K562 (cell line): ENCODE data around the gene PDHX. TPM values are rescaled to one million over a fixed set of nuclear protein-coding genes. Genes with fewer than 3 reads are reported as not detected.

Experiments used
- FIP1L1 ChIP-seq: fragments of 200-400 bp; formaldehyde crosslinking; IDR thresholded peaks from 2 replicates; pipeline ENCODE4 v1.6.1; 2018; ENCODE audit warnings: mild to moderate bottlenecking, low read depth, low read length; ENCODE audit not compliant: poor library complexity, severe bottlenecking
- FOXJ2 ChIP-seq: fragments of 200-800 bp; sonication (Bioruptor generic); IDR thresholded peaks from 2 replicates; pipeline ENCODE4 v1.6.1; 2016; ENCODE audit warnings: missing genetic modification characterization, missing compliant biosample characterization
- HDAC2 ChIP-seq: fragments of 450-650 bp; IDR thresholded peaks from 2 replicates; pipeline ENCODE4 v1.6.1; 2016; ENCODE audit warnings: mild to moderate bottlenecking
- L3MBTL2 ChIP-seq: fragments of 450-650 bp; IDR thresholded peaks from 2 replicates; pipeline ENCODE4 v1.6.1; 2016; ENCODE audit warnings: mild to moderate bottlenecking, moderate library complexity
- RBM25 ChIP-seq: fragments of 200-400 bp; formaldehyde crosslinking; IDR thresholded peaks from 2 replicates; pipeline ENCODE4 v1.6.1; 2018; ENCODE audit warnings: low read length, low read depth, moderate library complexity; ENCODE audit not compliant: severe bottlenecking
- RFX7 ChIP-seq: fragments of 250-450 bp; sonication (Bioruptor Pico); IDR thresholded peaks from 2 replicates; pipeline ENCODE4 v1.5.1; 2021; ENCODE audit warnings: mild to moderate bottlenecking
- SMAD4 ChIP-seq: fragments of 250-450 bp; sonication (Bioruptor Pico); conservative IDR thresholded peaks from 2 replicates; pipeline ENCODE4 v1.8.0; 2021; ENCODE audit warnings: inconsistent platforms, mild to moderate bottlenecking, moderate library complexity
- ZNF165 ChIP-seq: fragments of 250-450 bp; sonication (Bioruptor Pico); IDR thresholded peaks from 2 replicates; pipeline ENCODE4 v1.4.0; 2020; ENCODE audit warnings: borderline replicate concordance
- ZNF644 ChIP-seq: fragments of 200-800 bp; sonication (Bioruptor generic); IDR thresholded peaks from 2 replicates; pipeline ENCODE4 v1.6.1; 2016; ENCODE audit warnings: low read depth, missing genetic modification characterization, missing compliant biosample characterization
- ZNF764 ChIP-seq: fragments of 250-450 bp; sonication (Bioruptor Pico); IDR thresholded peaks from 2 replicates; pipeline ENCODE4 v1.4.0; 2020; ENCODE audit warnings: low read depth, mild to moderate bottlenecking, moderate library complexity
- polyA plus RNA-seq, 8 experiments: library from polyadenylated mRNA; depleted of rRNA in 4 of 8; stranded (reverse) in 5 of 8; unstranded in 3 of 8; fragments of >200 nt; fragmentation: Nextera tagmentation in 2 of 8; fragmentation: Illumina TruSeq in 1 of 8; extraction: Ambion mirVana in 2 of 8; extraction: Trizol in 1 of 8; gene quantifications; 2 replicates each; pipeline versions ENCODE4 v1.2.1 to v1.2.3, GENCODE V29; 2011 to 2014; ENCODE audit warnings: inconsistent platforms in 1 of 8, missing spikeins in 1 of 8
- total RNA-seq, 7 experiments: library from RNA; depleted of rRNA in 6 of 7; stranded (reverse); fragments of >200 nt in 6 of 7; fragmentation: Illumina TruSeq in 2 of 7; extraction: Trizol in 2 of 7; gene quantifications; 2 replicates each; pipeline versions ENCODE4 v1.2.1 to v1.2.3, GENCODE V29; 2011 to 2021; ENCODE audit warnings: low replicate concordance in 1 of 7
- TF ChIP-seq, protein P1 (sequence below), 2 experiments: fragments of 150-350 bp in 1 of 2; IDR thresholded peaks; 2 replicates each; pipeline ENCODE4 v1.6.1; 2012 to 2016; ENCODE audit warnings: low read depth in 2 of 2, low read length in 2 of 2, mild to moderate bottlenecking in 1 of 2, moderate library complexity in 1 of 2
- TF ChIP-seq, protein P2 (sequence below): fragments of 250-450 bp; sonication (Bioruptor Pico); IDR thresholded peaks from 2 replicates; pipeline ENCODE4 v1.9.0; 2021; ENCODE audit warnings: mild to moderate bottlenecking, inconsistent platforms
- TF ChIP-seq, protein P3 (sequence below): fragments of 250-450 bp; sonication (Bioruptor Pico); IDR thresholded peaks from 2 replicates; pipeline ENCODE4 v1.5.0; 2022; ENCODE audit warnings: mild to moderate bottlenecking
- TF ChIP-seq, protein P4 (sequence below): fragments of 250-450 bp; sonication (Bioruptor Pico); IDR thresholded peaks from 2 replicates; pipeline ENCODE4 v1.5.0; 2021; ENCODE audit warnings: mild to moderate bottlenecking, borderline replicate concordance

PDHX gene
- total and polyA plus RNA-seq, 9 of the 15 experiments (the other 6 are each of a cell fraction or from before 2014, with no cell fraction given) = 20.8 to 43.5 (median 31.2) TPM

DNA sequence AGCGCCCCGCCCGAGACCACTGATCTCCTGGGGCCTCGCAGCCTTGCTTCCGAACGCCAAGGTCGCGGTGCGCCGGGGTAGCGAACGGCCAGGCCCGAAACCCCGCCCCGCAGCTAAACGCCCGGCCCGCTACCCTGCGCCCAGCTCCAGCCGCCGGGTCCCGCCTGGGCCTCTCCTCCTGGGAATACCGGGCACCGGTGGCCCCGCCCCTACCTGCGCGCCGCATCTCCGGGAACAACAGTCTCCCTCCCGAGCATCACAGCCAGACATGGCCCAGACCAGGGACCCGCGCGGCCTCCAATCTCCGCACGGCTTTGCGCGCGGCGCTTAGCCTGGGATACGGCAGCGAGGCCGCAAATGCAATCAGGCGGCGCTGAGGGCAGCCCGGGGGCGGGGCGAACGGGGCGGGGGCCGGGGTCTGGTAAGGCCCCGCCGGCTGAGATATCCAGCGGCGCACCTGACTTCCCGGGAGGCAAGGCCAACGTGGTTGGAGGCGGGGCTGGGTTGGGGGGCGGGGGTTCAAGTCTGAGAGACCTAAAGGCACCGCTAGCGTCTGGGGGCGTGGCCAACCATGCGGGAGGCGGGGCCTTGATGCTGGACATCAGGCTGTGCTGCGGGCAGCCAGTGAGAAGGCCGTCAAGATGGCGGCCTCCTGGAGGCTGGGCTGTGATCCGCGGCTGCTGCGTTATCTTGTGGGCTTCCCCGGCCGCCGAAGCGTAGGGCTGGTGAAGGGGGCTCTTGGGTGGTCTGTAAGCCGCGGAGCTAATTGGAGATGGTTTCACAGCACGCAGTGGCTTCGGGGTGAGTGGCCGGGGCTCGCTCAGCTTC is at the start of gene PDHX, which contains the start of gene APIP (continued):
- TF ChIP-seq, protein P1, sequence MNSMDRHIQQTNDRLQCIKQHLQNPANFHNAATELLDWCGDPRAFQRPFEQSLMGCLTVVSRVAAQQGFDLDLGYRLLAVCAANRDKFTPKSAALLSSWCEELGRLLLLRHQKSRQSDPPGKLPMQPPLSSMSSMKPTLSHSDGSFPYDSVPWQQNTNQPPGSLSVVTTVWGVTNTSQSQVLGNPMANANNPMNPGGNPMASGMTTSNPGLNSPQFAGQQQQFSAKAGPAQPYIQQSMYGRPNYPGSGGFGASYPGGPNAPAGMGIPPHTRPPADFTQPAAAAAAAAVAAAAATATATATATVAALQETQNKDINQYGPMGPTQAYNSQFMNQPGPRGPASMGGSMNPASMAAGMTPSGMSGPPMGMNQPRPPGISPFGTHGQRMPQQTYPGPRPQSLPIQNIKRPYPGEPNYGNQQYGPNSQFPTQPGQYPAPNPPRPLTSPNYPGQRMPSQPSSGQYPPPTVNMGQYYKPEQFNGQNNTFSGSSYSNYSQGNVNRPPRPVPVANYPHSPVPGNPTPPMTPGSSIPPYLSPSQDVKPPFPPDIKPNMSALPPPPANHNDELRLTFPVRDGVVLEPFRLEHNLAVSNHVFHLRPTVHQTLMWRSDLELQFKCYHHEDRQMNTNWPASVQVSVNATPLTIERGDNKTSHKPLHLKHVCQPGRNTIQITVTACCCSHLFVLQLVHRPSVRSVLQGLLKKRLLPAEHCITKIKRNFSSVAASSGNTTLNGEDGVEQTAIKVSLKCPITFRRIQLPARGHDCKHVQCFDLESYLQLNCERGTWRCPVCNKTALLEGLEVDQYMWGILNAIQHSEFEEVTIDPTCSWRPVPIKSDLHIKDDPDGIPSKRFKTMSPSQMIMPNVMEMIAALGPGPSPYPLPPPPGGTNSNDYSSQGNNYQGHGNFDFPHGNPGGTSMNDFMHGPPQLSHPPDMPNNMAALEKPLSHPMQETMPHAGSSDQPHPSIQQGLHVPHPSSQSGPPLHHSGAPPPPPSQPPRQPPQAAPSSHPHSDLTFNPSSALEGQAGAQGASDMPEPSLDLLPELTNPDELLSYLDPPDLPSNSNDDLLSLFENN (IDR thresholded peaks at IDR 0.05; ENCODE audit: low read depth in 2 of 2, low read length in 2 of 2) = no peak
- 0 out of 2 replicates have a peak, but pooled peaks have one; percentile 30 for TF ChIP-seq HDAC2
- peak; percentile 33 for TF ChIP-seq SMAD4 (CRISPR knock-in tag)
- TF ChIP-seq ZNF165 (CRISPR knock-in tag) = no peak
- TF ChIP-seq, protein P2, sequence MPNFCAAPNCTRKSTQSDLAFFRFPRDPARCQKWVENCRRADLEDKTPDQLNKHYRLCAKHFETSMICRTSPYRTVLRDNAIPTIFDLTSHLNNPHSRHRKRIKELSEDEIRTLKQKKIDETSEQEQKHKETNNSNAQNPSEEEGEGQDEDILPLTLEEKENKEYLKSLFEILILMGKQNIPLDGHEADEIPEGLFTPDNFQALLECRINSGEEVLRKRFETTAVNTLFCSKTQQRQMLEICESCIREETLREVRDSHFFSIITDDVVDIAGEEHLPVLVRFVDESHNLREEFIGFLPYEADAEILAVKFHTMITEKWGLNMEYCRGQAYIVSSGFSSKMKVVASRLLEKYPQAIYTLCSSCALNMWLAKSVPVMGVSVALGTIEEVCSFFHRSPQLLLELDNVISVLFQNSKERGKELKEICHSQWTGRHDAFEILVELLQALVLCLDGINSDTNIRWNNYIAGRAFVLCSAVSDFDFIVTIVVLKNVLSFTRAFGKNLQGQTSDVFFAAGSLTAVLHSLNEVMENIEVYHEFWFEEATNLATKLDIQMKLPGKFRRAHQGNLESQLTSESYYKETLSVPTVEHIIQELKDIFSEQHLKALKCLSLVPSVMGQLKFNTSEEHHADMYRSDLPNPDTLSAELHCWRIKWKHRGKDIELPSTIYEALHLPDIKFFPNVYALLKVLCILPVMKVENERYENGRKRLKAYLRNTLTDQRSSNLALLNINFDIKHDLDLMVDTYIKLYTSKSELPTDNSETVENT (CRISPR knock-in tag) = peak; percentile 91
- TF ChIP-seq, protein P3, sequence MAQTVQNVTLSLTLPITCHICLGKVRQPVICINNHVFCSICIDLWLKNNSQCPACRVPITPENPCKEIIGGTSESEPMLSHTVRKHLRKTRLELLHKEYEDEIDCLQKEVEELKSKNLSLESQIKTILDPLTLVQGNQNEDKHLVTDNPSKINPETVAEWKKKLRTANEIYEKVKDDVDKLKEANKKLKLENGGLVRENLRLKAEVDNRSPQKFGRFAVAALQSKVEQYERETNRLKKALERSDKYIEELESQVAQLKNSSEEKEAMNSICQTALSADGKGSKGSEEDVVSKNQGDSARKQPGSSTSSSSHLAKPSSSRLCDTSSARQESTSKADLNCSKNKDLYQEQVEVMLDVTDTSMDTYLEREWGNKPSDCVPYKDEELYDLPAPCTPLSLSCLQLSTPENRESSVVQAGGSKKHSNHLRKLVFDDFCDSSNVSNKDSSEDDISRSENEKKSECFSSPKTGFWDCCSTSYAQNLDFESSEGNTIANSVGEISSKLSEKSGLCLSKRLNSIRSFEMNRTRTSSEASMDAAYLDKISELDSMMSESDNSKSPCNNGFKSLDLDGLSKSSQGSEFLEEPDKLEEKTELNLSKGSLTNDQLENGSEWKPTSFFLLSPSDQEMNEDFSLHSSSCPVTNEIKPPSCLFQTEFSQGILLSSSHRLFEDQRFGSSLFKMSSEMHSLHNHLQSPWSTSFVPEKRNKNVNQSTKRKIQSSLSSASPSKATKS (CRISPR knock-in tag) = no peak
- no peak for TF ChIP-seq RBM25
- no peak for TF ChIP-seq ZNF644 (tag)
- TF ChIP-seq, protein P4, sequence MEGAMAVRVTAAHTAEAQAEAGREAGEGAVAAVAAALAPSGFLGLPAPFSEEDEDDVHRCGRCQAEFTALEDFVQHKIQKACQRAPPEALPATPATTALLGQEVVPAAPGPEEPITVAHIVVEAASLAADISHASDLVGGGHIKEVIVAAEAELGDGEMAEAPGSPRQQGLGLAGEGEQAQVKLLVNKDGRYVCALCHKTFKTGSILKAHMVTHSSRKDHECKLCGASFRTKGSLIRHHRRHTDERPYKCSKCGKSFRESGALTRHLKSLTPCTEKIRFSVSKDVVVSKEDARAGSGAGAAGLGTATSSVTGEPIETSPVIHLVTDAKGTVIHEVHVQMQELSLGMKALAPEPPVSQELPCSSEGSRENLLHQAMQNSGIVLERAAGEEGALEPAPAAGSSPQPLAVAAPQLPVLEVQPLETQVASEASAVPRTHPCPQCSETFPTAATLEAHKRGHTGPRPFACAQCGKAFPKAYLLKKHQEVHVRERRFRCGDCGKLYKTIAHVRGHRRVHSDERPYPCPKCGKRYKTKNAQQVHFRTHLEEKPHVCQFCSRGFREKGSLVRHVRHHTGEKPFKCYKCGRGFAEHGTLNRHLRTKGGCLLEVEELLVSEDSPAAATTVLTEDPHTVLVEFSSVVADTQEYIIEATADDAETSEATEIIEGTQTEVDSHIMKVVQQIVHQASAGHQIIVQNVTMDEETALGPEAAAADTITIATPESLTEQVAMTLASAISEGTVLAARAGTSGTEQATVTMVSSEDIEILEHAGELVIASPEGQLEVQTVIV = no peak
- TF ChIP-seq L3MBTL2 = peak; percentile 72
- TF ChIP-seq FIP1L1 = peak; percentile 27
- no peak for TF ChIP-seq RFX7 (CRISPR knock-in tag)
- TF ChIP-seq FOXJ2 (tag) = no peak
- TF ChIP-seq ZNF764 (CRISPR knock-in tag) = no peak
